ENCODE data around the gene NANS. TPM values are rescaled to one million over a fixed set of nuclear protein-coding genes. Genes with fewer than 3 reads are reported as not detected.

The NANS gene
- total and polyA plus RNA-seq, 2 of the 13 experiments (the other 11 are each of a cell fraction or from before 2014, with no cell fraction given) = 86.9 to 203 TPM

GRCh38 chr9:98040212-98040611 is 16.3 kb upstream of the NANS start:
- Histone ChIP-seq H3K36me3 (replicated peaks in 1 of 2; ENCODE audit: control insufficient read depth in 1 of 2, insufficient read depth in 2 of 2, low read length in 2 of 2) (no peaks in the 10 kb centered on the region), H3K27ac (ENCODE audit: extremely low read length, insufficient read depth, low read length) (no peak overlapping the region), H3K4me1 (ENCODE audit: insufficient read depth, low read length) (peaks cover 26% of the 10 kb centered on the region), H4K20me1 (ENCODE audit: insufficient read depth, low read length) (no peaks in the 10 kb centered on the region), H3K79me2 (ENCODE audit: insufficient read depth, low read length) (no peaks in the 10 kb centered on the region), H3K9ac (ENCODE audit: insufficient read depth, low read depth, low read length) (no peak overlapping the region), H3K4me3 (replicated peaks in 1 of 3; ENCODE audit: insufficient read depth in 1 of 3, low read depth in 2 of 3, low read length in 3 of 3) (no peak overlapping the region), H3K9me3 (ENCODE audit: low read length) (no peaks in the 10 kb centered on the region), H2AFZ (ENCODE audit: low read length) (no peak overlapping the region), H3K27me3 (ENCODE audit: control insufficient read depth in 1 of 2, insufficient read depth in 2 of 2, low read length in 2 of 2) (peaks cover 0 to 19% of the 10 kb centered on the region in 2 experiments; a peak in 3 of 5 replicates), H3K4me2 (ENCODE audit: low read depth, low read length) (no peak overlapping the region; the same call in 1 of the 2 replicates)
- 46% methylated on average over 6 of the region's 6 CpGs for WGBS (ENCODE audit: low lambda C conversion rate)
- ChIA-PET POLR2A (interaction anchor here (2.2 kb wide), 1 partner anchor 16 kb away, joined by 10 read pairs; the partner anchor contains the start of gene NANS), CTCF (ENCODE audit: low intra/inter-chr PET ratio, low total read pairs) (no interaction called here)
- DNase-seq (ENCODE audit: low spot score) (no peak), FAIRE-seq (no peak), ATAC-seq (peak; percentile 34; the same call in 2 of the 3 replicates)
- in situ Hi-C loops (cut with HindIII; ENCODE audit: extremely low pct_ligation_motif_present, low pct_unique_long_range_greater_than_20kb) = no loop called here
- no TSS peak for BruUV-seq (replicated peaks)
- no peak for TF ChIP-seq FIP1L1 (IDR thresholded peaks at IDR 0.05; ENCODE audit: borderline replicate concordance, insufficient read depth, low read depth, low read length)
- TF ChIP-seq ZNF746 (CRISPR knock-in tag; IDR thresholded peaks at IDR 0.05) = no peak
- no peak for TF ChIP-seq KLF13 (CRISPR knock-in tag; IDR thresholded peaks at IDR 0.05)
- no peak for TF ChIP-seq CREM (IDR thresholded peaks at IDR 0.05)
- TF ChIP-seq CREM (CRISPR knock-in tag; IDR thresholded peaks at IDR 0.05) = no peak
- no peak for TF ChIP-seq TCF7 (IDR thresholded peaks at IDR 0.05; ENCODE audit: low read depth)
- TF ChIP-seq ZNF879 (CRISPR knock-in tag; IDR thresholded peaks at IDR 0.05) = no peak
- no peak for TF ChIP-seq MIER3 (CRISPR knock-in tag; IDR thresholded peaks at IDR 0.05; ENCODE audit: borderline replicate concordance)
- no peak for TF ChIP-seq ZNF574 (CRISPR knock-in tag; IDR thresholded peaks at IDR 0.05)
- TF ChIP-seq TRIM24 (CRISPR knock-in tag; IDR thresholded peaks at IDR 0.05) = no peak
- TF ChIP-seq CBX1 (IDR thresholded peaks at IDR 0.05; ENCODE audit: low read depth) = no peak
- intact Hi-C loops (cut with micrococcal nuclease; ENCODE audit: unreplicated experiment) = no loop called here

All from HepG2 (cell line).